HG02588 (cell line): Measurements from ENCODE around the gene DVL3.

ENCODE experiments used
- ATAC-seq: cut with Tn5 transposase; IDR thresholded peaks from one replicate; pipeline ENCODE4 v1.9.1; 2021; ENCODE audit warnings: mild to moderate bottlenecking, moderate library complexity; ENCODE audit not compliant: unreplicated experiment

Gene DVL3

GRCh38 chr3:184176377-184177330 lies 21.5 kb downstream of the DVL3 start:
- no peak for ATAC-seq

- no peak for ATAC-seq
These were observed 22.2 kb downstream of the DVL3 start for GRCh38 chr3:184177331-184177731.

- no peak for ATAC-seq
These were observed 22.7 kb downstream of the DVL3 start for GRCh38 chr3:184177767-184178306.

GRCh38 chr3:184178521-184179138 lies 23.5 kb downstream of the DVL3 start:
- no peak for ATAC-seq

GRCh38 chr3:184180165-184180564 lies 25.0 kb downstream of the DVL3 start:
- ATAC-seq: no peak

GRCh38 chr3:184181596-184181995 lies 26.4 kb downstream of the DVL3 start:
- no peak for ATAC-seq

GRCh38 chr3:184183679-184184078 lies 28.5 kb downstream of the DVL3 start:
- ATAC-seq: no peak

- ATAC-seq: no peak
These were observed 29.5 kb downstream of the DVL3 start for GRCh38 chr3:184184546-184185230.

GRCh38 chr3:184185461-184186183 lies 30.4 kb downstream of the DVL3 start:
- peak; percentile 86 for ATAC-seq

GRCh38 chr3:184186184-184186901 lies 31.2 kb downstream of the DVL3 start, which contains the start of gene ABCF3:
Gene ABCF3, plus strand, starts transcription at chr3:184186199. Its CDS starts 9 bp downstream, at chr3:184186208.
- peak; percentile 31 for ATAC-seq

GRCh38 chr3:184186902-184187207 lies 31.7 kb downstream of the DVL3 start:
- no peak for ATAC-seq

- ATAC-seq: no peak
These were observed 32.9 kb downstream of the DVL3 start for GRCh38 chr3:184188080-184188479.

GRCh38 chr3:184189421-184189820 lies 34.2 kb downstream of the DVL3 start:
- no peak for ATAC-seq

- no peak for ATAC-seq
These were observed 37.7 kb downstream of the DVL3 start for GRCh38 chr3:184192889-184193288.

- no peak for ATAC-seq
These were observed 38.9 kb downstream of the DVL3 start for GRCh38 chr3:184193991-184194539.

GRCh38 chr3:184196536-184196935 lies 41.4 kb downstream of the DVL3 start:
- ATAC-seq: no peak

- no peak for ATAC-seq
These were observed 43.3 kb downstream of the DVL3 start for GRCh38 chr3:184198509-184198908.

GRCh38 chr3:184200825-184201224 lies 45.6 kb downstream of the DVL3 start:
- no peak for ATAC-seq

- no peak for ATAC-seq
These were observed 48.3 kb downstream of the DVL3 start for GRCh38 chr3:184203526-184203925.
